Fibroblast of villous mesenchyme (primary cell): Measurements from ENCODE around the gene ZNF836. TPM values are rescaled to one million over a fixed set of nuclear protein-coding genes. Genes with fewer than 3 reads are reported as not detected.
A peak's percentile ranks its signal among the peaks of the same experiment; 100 is the strongest.

Experiments
- DNase-seq: peaks from one replicate; pipeline ENCODE4 v3.0.0-alpha.2; 2010; ENCODE audit warnings: low read depth
- H3K4me3 ChIP-seq: 2 replicates; pipeline ENCODE4 v1.5.1; 2011; ENCODE audit warnings: low read depth, mild to moderate bottlenecking, low read length
- total RNA-seq: library from RNA; depleted of rRNA; stranded (reverse); fragments of >200 nt; gene quantifications from 2 replicates; pipeline ENCODE4 v1.2.3, GENCODE V29; 2012
- TF ChIP-seq, protein P1 (sequence below): IDR thresholded peaks from 2 replicates; pipeline ENCODE4 v1.5.1; 2012; ENCODE audit warnings: low read depth, mild to moderate bottlenecking, low read length; ENCODE audit not compliant: insufficient read depth

The ZNF836 gene
- total RNA-seq: 7.1 and 11.7 TPM in 2 replicates

DNA sequence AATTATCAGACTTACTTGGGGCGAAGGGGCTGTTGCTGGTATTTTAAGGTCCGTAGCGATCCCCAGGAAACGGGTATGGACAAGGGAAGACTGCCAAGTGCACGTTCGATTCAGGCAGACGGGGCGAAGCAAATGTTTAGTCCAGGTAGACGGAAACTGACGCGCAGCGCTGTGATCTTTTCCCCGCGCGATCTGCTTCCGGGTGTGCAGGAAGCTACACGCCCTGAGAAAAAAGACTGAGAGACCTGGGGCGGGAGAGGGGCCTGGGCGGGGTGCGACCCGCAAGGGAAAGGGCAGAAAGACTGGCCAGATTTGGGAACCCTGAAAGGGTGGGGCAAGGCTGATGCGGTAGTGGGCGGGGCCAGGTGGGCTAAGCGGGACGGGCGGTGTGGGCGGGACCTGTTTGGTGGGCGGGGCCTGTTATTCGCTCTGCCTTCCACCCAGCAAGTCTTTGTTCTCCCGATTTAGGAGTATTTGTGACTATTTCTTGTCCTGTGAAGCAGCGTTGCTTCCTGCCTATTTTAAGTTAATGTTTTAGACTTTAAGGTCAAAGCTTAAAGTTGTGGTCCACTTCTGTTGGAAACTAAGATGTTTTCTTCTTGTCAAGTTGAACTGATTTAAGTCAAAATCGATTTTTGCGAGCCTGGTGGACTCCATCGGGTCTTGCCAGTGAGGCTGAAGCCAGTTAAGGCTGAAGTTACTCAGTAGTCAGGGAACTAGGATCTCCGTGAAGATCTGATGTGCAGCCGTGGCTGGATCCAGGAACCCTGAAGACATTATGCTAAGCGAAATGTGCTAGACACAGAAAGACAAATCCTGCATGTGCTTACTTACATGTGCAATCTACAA is at the start of gene ZNF836:
Gene ZNF836, minus strand, starts transcription at position 301 of the 849 bp plus-strand sequence. CDS start 3,549 bp downstream, outside the sequence.
- peak within 1 kb of the TSS; percentile 92 for H3K4me3 ChIP-seq
- TF ChIP-seq, protein P1, sequence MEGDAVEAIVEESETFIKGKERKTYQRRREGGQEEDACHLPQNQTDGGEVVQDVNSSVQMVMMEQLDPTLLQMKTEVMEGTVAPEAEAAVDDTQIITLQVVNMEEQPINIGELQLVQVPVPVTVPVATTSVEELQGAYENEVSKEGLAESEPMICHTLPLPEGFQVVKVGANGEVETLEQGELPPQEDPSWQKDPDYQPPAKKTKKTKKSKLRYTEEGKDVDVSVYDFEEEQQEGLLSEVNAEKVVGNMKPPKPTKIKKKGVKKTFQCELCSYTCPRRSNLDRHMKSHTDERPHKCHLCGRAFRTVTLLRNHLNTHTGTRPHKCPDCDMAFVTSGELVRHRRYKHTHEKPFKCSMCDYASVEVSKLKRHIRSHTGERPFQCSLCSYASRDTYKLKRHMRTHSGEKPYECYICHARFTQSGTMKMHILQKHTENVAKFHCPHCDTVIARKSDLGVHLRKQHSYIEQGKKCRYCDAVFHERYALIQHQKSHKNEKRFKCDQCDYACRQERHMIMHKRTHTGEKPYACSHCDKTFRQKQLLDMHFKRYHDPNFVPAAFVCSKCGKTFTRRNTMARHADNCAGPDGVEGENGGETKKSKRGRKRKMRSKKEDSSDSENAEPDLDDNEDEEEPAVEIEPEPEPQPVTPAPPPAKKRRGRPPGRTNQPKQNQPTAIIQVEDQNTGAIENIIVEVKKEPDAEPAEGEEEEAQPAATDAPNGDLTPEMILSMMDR: no peak
- peak; percentile 70 for DNase-seq

DNA sequence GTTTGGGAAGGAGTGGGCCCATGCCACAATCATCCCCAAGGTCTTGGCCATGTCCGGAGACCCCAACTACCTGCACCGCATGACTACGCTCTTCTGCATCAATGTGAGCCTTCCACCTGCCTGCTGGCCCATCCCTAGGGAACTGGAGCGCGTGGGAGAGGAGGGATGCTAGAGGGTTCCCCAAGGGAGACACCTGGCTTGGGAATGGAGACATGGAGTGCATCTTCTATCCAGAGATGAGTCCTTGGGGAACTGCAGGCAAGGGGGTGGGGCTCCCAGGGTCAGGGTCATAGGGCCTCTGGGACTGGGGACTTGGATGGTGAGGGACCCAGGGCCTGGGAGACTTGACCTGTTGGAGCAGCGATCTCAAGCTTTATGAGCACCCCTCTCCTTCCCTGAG is 49.6 kb upstream of the ZNF836 start:
- TF ChIP-seq, protein P1: no peak
- DNase-seq: no peak
- H3K4me3 ChIP-seq: no peak overlapping the region

DNA sequence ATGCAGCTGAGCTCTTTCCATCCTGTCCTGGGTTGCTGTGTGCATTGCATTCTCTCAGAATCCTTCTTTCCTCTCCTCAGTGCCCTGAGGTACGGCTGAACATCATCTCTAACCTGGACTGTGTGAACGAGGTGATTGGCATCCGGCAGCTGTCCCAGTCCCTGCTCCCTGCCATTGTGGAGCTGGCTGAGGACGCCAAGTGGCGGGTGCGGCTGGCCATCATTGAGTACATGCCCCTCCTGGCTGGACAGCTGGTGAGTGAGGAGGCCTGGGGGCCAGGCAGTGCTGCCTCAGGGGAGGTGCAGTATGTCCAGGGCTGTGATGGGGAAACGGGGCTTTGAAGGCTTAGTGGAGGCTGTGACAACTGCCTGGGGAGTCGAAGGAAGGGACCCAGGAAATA is 48.2 kb upstream of the ZNF836 start:
- DNase-seq: no peak

GRCh38 chr19:52217576-52217975 is 46.2 kb upstream of the ZNF836 start:
- DNase-seq: no peak
- TF ChIP-seq, protein P1: no peak
- no peak overlapping the region for H3K4me3 ChIP-seq

More for the DNA sequence above, 48.2 kb upstream of the ZNF836 start:
- TF ChIP-seq, protein P1: no peak
- no peak overlapping the region for H3K4me3 ChIP-seq

DNA sequence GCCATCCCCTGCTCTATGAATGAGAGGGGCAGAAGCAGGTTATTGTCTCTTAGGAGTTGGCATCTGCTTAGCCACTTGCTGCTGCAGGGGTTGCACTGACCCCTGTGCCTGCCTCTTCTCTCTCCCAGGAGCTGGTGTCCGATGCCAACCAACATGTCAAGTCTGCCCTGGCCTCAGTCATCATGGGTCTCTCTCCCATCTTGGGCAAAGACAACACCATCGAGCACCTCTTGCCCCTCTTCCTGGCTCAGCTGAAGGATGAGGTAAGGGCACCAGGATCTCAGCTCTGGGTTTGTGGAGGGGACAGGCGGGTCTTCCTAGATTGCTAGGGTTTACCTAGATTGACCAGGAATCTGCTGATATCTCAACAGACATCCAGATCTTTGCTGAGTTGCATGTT is 45.0 kb upstream of the ZNF836 start:
- H3K4me3 ChIP-seq: no peak overlapping the region
- TF ChIP-seq, protein P1: no peak

GRCh38 chr19:52214241-52214640 is 42.8 kb upstream of the ZNF836 start:
- TF ChIP-seq, protein P1: no peak
- H3K4me3 ChIP-seq: no peak overlapping the region
- no peak for DNase-seq

More for the DNA sequence above, 45.0 kb upstream of the ZNF836 start:
- no peak for DNase-seq
